ENCODE data around the gene PNPLA6. TPM values are rescaled to one million over a fixed set of nuclear protein-coding genes. Genes with fewer than 3 reads are reported as not detected.

Gene PNPLA6
- total and polyA plus RNA-seq, 2 of the 13 experiments (the other 11 are each of a cell fraction or from before 2014, with no cell fraction given): 24.9 to 28.2 TPM

DNA sequence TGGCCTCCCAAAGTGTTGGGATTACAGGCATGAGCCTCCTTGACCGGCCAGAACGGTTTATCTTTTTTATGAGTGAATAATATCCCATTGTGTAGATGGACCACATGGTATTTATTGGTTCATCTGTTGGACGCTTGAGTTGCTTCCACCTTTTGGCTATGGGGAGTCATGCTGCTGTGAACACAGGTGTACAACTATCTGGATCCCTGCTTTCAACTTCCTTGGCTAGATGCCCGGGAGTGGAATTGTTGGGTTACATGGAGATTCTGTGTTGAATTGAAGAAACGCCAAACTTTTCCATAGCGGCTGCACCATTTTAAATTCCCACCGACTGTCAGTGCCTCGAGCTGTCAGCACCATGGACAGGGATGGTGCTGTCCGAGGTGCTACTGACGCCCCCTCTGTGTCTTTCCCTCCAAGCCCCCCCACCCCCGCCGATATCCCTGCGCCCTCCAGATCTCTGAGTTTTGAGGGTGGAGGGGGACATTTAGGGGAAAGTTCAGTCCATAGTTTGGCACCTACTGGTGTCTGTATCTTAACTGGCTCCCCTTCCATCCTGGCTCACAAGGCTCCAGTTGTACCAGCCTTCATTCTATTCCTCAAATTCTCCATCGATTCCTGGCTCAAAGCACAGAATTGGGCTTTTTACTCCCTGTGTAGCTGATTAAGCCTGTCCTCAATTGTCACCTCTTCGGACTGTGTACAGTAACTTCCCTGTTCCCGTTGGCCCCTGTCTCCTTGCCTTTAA, 27.3 kb downstream of the PNPLA6 start (continued):
- TF ChIP-seq ETS1 (CRISPR knock-in tag; IDR thresholded peaks at IDR 0.05): peak; percentile 99
- TF ChIP-seq PCBP2 (optimal IDR thresholded peaks at IDR 0.05; ENCODE audit: low read depth, low read length, poor library complexity, severe bottlenecking): no peak
- 0 out of 2 replicates have a peak, but pooled peaks have one; percentile 46 for TF ChIP-seq ZNF33B (CRISPR knock-in tag; IDR thresholded peaks at IDR 0.05)
- TF ChIP-seq ZNF207 (IDR thresholded peaks at IDR 0.05; ENCODE audit: borderline replicate concordance): no peak
- peak; percentile 91; the same call in 1 of the 2 replicates for TF ChIP-seq ZNF780A (CRISPR knock-in tag; IDR thresholded peaks at IDR 0.05)
- TF ChIP-seq MBNL3 (CRISPR knock-in tag; conservative IDR thresholded peaks at IDR 0.05): no peak
- peak; percentile 95 for TF ChIP-seq ZNF883 (CRISPR knock-in tag; IDR thresholded peaks at IDR 0.05; ENCODE audit: not compliant biosample characterization)
- TF ChIP-seq NCOA5 (CRISPR knock-in tag; IDR thresholded peaks at IDR 0.05): 0 out of 2 replicates have a peak, but pooled peaks have one; percentile 81
- no peak for TF ChIP-seq GATA4 (IDR thresholded peaks at IDR 0.05; ENCODE audit: borderline replicate concordance, low read depth)
- TF ChIP-seq ZMYM3 (CRISPR knock-in tag; IDR thresholded peaks at IDR 0.05): no peak
- TF ChIP-seq, protein P1, sequence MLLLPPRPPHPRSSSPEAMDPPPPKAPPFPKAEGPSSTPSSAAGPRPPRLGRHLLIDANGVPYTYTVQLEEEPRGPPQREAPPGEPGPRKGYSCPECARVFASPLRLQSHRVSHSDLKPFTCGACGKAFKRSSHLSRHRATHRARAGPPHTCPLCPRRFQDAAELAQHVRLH (CRISPR knock-in tag; IDR thresholded peaks at IDR 0.05; ENCODE audit: borderline replicate concordance, low read depth): peak; percentile 100
- TF ChIP-seq ZIK1 (CRISPR knock-in tag; IDR thresholded peaks at IDR 0.05; ENCODE audit: borderline replicate concordance, low read depth): peak; percentile 89; the same call in 1 of the 2 replicates
- TF ChIP-seq RARG (CRISPR knock-in tag; IDR thresholded peaks at IDR 0.05; ENCODE audit: low read depth): peak; percentile 86; the same call in 1 of the 2 replicates
- TF ChIP-seq, protein P2, sequence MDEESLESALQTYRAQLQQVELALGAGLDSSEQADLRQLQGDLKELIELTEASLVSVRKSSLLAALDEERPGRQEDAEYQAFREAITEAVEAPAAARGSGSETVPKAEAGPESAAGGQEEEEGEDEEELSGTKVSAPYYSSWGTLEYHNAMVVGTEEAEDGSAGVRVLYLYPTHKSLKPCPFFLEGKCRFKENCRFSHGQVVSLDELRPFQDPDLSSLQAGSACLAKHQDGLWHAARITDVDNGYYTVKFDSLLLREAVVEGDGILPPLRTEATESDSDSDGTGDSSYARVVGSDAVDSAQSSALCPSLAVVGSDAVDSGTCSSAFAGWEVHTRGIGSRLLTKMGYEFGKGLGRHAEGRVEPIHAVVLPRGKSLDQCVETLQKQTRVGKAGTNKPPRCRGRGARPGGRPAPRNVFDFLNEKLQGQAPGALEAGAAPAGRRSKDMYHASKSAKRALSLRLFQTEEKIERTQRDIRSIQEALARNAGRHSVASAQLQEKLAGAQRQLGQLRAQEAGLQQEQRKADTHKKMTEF (CRISPR knock-in tag; IDR thresholded peaks at IDR 0.05): peak; percentile 79; the same call in 1 of the 2 replicates
- TF ChIP-seq GATAD2A (CRISPR knock-in tag; IDR thresholded peaks at IDR 0.05): peak; percentile 64
- TF ChIP-seq ZNF790 (CRISPR knock-in tag; IDR thresholded peaks at IDR 0.05; ENCODE audit: borderline replicate concordance): peak; percentile 98; the same call in 1 of the 2 replicates
- TF ChIP-seq HMG20A (CRISPR knock-in tag; IDR thresholded peaks at IDR 0.05; ENCODE audit: borderline replicate concordance): peak; percentile 41; the same call in 1 of the 2 replicates
- TF ChIP-seq RXRB (CRISPR knock-in tag; IDR thresholded peaks at IDR 0.05; ENCODE audit: borderline replicate concordance): peak; percentile 81
- peak; percentile 80 for TF ChIP-seq ZNF777 (CRISPR knock-in tag; IDR thresholded peaks at IDR 0.05)
- peak; percentile 99 for TF ChIP-seq ZNF256 (CRISPR knock-in tag; conservative IDR thresholded peaks at IDR 0.05)
- peak; percentile 95; the same call in 1 of the 2 replicates for TF ChIP-seq ZNF138 (CRISPR knock-in tag; IDR thresholded peaks at IDR 0.05; ENCODE audit: low read depth)
- TF ChIP-seq MLX (CRISPR knock-in tag; IDR thresholded peaks at IDR 0.05): peak; percentile 86
- peak; percentile 87 for TF ChIP-seq ZBTB38 (CRISPR knock-in tag; IDR thresholded peaks at IDR 0.05)
- TF ChIP-seq, protein P3, sequence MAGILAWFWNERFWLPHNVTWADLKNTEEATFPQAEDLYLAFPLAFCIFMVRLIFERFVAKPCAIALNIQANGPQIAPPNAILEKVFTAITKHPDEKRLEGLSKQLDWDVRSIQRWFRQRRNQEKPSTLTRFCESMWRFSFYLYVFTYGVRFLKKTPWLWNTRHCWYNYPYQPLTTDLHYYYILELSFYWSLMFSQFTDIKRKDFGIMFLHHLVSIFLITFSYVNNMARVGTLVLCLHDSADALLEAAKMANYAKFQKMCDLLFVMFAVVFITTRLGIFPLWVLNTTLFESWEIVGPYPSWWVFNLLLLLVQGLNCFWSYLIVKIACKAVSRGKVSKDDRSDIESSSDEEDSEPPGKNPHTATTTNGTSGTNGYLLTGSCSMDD (CRISPR knock-in tag; IDR thresholded peaks at IDR 0.05): peak; percentile 98
- no peak for TF ChIP-seq ASH2L (IDR thresholded peaks at IDR 0.05; ENCODE audit: insufficient read length, low read depth, low read length)
- TF ChIP-seq ZFYVE20 (CRISPR knock-in tag; IDR thresholded peaks at IDR 0.05; ENCODE audit: borderline replicate concordance, low read depth): peak; percentile 99
- TF ChIP-seq ZNF768 (CRISPR knock-in tag; IDR thresholded peaks at IDR 0.05): peak; percentile 85

Data from HepG2 (cell line).